DMS153 treated with DMSO at 0.1 percent for 48 hours (cell line): ENCODE measurements around the gene HMGXB4.

Source experiments
- DNase-seq: peaks from one replicate; lab custom pipeline; 2025; ENCODE audit not compliant: unreplicated experiment; lab: John Stamatoyannopoulos, UW

Gene HMGXB4

DNA sequence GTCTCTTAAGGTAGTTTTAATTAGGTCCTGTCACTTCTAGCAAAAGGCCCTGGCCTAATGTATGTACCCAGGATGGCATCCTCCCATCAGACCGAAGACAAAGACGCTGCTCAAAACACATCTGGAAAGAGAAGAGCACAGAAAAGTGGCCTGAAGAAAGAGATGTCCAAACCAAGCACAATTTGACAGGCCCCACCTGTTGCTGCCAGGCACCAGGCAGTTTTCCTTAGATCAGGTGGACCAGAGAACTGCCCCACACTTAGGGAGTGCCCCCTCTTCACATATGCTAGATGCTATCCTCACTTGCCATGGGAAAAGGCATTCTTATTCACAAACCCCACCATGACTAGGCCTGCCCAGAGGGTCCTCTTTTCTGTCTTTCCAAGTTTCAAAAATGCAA lies 3.3 kb upstream of the HMGXB4 start:
- DNase-seq: no peak

- DNase-seq: no peak
These were observed 332 bp upstream of the HMGXB4 start for GRCh38 chr22:35257002-35257320.

DNA sequence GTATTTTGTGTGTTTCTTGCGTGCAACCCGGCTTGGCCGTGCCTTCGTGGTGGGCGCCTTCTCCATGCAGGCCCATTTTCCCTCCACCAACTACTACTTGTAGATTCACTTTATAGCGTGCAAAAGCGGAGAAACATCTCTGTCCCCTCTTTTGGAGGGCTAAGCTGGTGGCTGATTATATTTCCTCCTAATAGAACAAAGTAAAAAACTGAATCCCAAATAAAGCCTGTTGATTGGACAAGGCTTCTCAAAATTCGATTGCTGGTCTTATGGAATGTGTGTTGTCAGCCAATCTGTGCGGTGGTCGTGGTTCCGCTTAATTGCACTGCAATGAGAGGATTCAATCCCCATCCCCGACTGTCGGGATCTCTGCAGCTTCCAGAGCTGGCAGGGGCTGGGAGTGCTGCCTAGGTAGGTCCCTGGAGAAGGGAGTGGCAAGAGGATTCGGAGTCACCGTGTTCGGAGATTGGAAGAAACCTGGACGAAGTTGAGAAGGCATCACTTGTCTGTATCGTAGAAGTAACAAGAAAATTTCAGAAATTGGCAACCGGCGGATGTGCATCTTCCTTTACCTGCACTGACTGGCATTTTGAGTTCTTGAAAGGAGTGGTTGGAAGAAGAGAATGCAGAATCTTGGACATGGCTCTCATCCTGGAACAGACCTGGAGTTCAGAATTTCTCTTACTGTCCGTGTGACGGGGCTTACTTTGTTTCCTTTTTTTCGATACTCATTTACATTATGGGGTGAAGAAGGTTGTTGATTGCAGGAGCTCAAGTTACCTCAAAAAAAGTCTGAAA lies 1.1 kb downstream of the HMGXB4 start:
- DNase-seq: no peak

- no peak for DNase-seq
These were observed 7.7 kb downstream of the HMGXB4 start for GRCh38 chr22:35264986-35265385.

- DNase-seq: no peak
These were observed 9.0 kb downstream of the HMGXB4 start for GRCh38 chr22:35266277-35266676.

DNA sequence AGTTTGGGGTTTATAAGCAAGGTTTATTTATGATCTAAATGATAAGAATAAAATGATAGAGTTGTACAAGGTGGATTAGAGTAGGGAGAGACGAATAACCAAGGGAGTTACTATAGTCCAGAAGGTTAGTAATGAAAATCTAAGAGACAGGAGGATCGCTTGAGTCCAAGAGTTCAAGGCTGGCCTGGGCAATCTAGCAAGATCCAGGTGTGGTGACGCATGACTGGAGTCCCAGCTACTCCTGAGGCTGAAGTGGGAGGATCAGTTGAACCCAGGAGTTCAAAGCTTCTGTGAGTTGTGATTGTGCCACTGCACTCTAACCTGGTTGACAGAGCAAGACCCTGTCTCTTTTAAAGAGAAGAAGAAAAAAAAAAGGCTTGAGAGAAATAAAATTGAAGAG lies 12.3 kb downstream of the HMGXB4 start:
- no peak for DNase-seq

DNA sequence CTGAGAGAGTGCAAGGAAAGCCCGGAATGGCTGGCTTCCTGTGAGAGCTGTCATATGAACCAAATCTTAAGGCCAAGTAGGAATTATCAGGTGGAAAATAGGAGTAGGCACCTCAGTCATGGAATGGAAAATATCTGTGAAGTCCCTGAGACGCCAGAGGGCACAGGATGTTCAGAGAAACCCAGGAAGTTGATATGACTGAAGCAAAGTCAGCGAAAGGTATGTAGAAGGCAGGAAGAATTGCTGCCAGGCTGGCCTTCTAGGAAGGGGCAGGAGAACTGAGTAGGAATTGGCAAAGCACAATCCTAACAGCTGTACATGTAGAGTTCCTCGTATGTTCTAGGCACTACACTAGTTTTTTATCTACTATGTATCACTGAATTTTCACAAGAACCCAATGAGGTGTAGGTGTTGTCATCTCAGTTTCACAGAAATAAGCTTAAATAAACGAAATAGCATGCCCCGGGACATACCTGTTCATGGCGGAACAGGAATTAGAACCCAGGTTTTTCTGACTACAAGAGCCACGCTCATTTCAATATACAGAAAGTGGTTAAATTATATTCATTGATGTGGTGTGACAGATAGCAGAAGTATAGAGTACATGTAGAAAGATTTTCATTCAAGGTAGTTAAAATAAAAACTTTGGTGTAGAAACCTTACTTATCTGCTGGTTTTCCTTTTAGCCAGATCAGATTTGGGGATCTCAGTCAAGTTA lies 17.0 kb downstream of the HMGXB4 start:
- DNase-seq: no peak

- DNase-seq: no peak
These were observed 18.3 kb downstream of the HMGXB4 start for GRCh38 chr22:35275580-35275979.

DNA sequence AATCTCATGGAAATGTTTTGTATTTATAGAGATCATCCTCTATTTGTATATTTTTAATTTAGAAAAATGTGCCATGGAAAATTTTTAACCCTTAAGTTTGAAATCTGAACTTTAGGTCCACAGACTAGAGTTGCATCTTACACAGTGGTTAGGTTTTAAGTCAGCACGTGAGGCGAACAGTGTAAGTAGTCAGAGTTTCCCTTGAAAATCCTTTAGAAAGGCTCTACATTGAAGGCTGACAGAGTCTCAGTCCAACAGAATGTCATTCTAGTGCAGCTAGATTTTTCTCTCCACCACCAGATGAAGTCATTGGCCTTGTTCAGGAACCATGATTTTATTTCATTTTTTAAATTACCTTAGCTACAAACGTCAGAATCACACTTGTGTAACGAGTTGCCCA lies 18.7 kb downstream of the HMGXB4 start:
- no peak for DNase-seq

DNA sequence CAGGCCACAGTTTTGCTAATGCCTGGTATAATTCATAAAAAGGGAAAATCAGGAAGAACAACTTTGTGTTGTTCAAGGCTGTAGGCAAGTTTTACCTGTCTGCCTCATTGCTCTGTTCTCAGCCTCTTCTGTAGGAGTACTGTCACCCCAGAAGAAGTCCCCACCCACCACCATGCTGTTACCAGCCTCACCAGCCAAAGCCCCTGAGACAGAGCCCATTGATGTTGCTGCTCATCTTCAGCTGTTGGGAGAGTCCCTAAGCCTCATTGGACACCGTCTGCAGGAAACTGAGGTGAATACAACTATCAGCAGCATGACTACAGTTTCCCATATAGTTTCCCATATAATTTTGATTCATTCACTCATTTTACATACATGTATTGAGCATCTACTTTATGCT lies 30.8 kb downstream of the HMGXB4 start:
- DNase-seq: no peak

DNA sequence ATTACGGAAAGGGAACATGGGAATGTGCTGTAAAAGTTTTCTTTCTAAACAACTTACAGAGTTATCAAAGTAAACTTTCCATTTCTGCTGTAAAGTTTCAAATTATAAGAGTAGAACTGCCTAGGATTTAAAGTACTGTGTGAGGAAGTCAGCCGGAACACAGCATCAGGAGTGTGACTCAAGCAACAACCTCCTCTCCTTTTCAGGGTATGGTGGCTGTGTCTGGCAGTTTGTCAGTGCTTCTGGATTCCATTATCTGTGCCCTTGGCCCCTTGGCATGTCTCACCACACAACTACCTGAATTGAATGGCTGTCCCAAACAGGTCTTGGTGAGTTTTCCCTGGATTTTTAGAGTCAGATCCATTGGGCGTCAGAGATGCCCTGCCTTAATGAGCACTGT lies 35.5 kb downstream of the HMGXB4 start:
- no peak for DNase-seq

DNA sequence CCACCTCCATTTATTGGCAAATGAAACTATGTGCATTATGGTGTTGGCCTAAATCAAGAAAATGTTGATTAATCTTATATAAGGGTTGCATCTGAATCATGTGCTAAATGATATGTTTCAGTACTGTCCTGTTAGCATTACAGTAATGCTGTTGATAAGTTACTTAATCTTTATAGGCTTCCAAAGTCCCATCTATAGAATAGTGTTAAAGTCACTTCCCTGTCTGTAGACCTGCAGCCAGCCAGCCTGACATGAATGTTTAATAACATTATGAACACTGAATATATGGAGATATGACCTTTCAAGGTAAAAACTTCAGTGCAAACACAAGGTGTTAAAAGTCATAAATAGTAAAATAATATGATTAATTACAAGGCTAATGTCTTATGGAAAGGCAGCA lies 38.8 kb downstream of the HMGXB4 start:
- no peak for DNase-seq

- DNase-seq: peak; percentile 24
These were observed 42.0 kb downstream of the HMGXB4 start for GRCh38 chr22:35299217-35299672.

DNA sequence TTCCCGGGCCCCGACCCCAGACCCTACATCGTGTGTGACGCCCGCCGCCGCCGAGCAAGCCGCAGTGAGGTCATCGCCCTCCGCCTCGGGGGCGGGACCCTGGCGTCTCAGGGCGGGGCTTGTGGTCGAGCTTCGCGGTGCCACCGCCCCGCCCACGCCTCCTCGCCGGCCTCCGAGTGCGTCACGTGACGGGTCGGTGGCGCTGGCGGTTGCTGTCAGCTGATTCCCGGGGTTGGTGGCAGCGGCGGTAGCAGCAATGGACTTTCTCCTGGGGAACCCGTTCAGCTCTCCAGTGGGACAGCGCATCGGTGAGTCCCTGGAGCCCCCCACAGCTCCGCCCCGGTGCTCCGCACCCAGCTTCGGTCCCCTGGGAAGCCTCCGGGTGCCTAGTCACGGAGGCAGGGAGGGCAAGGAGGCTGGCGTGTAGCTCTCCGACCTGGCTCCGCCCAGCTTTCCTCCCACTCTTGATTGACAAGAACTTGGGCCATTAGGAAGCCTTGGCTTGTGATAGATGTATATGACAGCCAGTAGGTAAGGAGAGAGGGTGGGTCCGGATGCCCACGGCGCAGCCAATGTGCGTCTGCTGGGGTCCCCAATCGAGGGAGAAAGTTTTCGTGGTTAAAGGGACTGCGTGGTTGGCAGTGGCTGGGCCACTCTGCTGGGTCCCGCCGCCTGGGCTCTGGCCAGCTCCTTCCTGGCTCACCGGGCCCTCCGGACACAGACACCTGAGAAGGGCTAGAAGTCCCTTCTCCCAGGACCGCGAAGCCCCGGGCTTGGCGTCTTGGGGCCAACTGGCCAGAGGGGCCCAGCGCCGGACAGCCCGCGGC lies 42.6 kb downstream of the HMGXB4 start, which contains the start of gene TOM1:
Gene TOM1, plus strand, starts transcription at position 222 of the 827 bp plus-strand sequence. Its CDS starts 35 bp downstream, at position 257.
- peak; percentile 95 for DNase-seq

- DNase-seq: no peak
These were observed 44.1 kb downstream of the HMGXB4 start for GRCh38 chr22:35301372-35301874.

DNA sequence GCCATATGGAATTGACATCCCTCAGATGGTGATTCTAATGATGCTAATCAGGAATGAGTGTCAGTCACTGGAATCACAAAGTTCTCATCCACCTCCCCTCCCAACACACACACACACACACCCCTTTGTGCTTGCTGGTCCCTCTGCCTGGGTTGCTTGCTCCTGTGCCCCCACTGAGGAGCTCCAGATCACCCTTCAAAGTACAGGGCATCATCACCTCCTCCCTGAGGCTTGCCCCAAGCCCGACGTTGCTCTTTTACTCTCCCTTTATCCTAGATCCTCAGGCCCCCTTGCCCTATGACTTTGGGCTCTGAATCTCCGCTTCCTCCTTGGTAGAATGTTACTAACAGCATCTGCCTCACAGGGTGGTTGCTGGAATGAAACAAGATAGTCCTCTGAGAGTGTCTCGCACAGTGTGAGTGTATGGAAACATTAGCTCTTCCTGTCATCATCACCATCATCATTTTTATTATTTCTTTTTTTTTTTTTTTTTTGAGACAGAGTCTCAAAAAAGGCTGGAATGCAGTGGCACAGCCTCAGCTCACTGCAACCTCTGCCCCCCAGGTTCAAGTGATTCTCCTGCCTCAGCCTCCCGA lies 45.8 kb downstream of the HMGXB4 start:
- DNase-seq: no peak

GRCh38 chr22:35305525-35306070 lies 48.3 kb downstream of the HMGXB4 start:
- no peak for DNase-seq

- no peak for DNase-seq
These were observed 49.2 kb downstream of the HMGXB4 start for GRCh38 chr22:35306350-35306967.

DNA sequence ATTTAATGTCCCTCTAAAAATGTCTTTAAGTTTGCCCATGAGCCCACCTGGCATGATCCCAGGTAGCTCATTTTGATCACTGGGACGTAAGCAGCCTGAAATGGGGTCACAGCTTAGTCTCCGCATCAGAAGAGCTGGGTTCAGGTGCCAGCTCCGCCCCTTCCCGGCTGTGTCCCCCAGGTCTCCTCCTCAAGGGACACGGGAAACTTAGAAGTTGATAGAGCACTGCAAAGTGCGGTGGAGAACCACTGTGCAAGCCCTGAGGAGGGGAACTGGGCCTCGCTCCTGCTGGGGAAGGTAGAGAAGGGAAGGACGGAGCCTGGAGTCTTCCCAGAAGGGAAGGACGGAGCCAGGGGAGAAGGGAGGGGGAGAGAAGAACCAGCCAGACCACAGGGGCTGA lies 50.1 kb downstream of the HMGXB4 start:
- DNase-seq: no peak

- no peak for DNase-seq
These were observed 50.6 kb downstream of the HMGXB4 start for GRCh38 chr22:35307892-35308291.
